ENCODE measurements around the gene CYBC1.

CYBC1 gene

DNA sequence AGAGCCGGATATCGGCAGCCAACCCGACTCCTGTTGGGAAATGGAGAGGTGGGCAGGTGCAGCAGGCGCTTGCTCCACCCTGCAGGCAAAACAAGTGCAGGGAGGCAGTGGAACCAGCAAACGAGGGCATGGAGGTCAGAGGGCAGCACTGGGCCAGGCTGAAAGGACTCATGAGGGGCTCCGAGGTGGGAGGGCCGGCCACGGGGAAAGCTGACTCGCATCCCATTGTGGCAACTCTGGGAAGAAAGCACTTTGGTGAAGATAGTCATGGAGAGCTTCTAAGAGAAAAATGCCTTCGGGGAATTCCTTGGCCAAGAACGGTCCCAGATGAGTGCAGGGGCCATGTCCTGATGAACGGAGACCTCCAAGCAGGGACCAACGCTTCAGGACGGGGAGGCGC, 4.4 kb downstream of the CYBC1 start:
- DNase-seq: no peak

DNA sequence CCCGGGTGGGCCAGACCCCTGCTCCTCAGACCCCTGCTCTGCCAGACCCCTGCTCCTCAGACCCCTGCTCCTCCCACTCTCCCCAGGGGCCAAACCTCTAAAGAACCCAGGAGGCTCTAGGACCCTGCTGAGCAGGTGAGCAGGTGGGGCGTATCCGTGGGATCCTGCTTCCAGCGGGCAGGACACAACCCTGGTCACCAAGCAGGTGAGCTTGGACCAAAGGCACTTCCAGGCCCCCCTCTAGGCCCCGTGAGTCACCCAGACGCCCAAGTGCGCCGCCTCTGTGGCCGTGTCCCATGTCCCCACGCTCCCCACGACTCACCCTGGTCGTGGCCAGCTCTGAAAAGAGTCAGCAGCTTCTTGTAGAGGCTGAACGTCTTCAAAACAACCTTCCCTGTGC, 5.0 kb downstream of the CYBC1 start:
- DNase-seq: no peak

DNA sequence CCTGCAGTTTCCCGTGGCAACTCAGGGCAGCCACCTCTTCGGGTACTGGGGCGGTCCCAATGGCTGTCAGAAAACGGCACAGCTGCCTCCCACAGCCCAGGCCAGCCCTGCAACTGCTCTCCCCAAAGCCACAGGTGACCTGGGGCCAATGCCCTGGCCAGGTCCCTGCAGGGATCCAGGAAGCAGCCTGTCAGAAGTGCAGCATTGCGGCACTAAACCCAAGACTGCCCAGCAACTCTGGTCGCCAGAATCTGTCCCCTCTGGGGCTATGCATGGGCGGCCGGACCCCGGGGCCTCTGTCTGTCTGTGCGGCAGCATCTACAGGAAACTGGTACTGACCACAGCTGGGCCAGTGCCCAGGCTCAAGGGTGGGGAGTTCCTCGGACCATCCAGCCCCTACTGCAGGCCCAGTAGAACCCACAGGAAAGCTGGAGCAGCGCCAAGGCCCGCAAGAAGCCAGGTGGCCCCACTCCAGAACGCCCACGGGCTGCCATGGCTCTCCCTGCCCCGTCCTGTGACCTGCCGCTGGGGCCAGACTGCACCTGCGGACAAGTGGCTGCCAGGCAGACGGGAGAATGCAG, 5.5 kb downstream of the CYBC1 start:
- DNase-seq: no peak

DNA sequence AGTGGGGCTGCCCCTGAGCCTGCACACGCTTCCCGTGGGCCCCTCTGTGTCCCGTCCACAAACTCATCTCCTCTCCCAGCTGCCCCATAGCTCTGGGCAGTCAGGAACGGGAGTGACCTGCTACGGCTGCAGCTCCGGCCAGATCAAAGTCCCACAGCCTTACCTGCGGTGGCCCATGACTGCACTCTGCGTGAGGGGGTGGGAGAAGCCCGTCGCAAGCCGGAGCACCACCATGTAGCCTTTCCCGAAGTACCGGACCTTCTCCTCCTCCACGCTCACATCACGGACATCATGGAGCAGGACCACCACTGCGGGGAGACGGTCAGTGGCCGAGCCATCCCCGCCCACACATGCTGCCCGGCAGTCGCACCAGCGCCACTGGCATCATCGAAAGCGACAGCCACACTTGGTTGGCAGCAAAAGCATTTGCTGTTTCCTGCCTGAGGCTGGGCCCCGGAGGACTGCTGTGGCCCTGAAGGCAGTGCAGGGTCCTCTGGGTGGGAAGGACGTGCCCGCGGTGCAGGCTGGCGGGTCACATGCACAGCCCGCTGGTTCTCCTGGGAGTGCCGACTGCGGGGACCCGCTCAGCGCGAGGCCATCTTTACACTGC, 6.2 kb downstream of the CYBC1 start:
- DNase-seq: no peak

DNA sequence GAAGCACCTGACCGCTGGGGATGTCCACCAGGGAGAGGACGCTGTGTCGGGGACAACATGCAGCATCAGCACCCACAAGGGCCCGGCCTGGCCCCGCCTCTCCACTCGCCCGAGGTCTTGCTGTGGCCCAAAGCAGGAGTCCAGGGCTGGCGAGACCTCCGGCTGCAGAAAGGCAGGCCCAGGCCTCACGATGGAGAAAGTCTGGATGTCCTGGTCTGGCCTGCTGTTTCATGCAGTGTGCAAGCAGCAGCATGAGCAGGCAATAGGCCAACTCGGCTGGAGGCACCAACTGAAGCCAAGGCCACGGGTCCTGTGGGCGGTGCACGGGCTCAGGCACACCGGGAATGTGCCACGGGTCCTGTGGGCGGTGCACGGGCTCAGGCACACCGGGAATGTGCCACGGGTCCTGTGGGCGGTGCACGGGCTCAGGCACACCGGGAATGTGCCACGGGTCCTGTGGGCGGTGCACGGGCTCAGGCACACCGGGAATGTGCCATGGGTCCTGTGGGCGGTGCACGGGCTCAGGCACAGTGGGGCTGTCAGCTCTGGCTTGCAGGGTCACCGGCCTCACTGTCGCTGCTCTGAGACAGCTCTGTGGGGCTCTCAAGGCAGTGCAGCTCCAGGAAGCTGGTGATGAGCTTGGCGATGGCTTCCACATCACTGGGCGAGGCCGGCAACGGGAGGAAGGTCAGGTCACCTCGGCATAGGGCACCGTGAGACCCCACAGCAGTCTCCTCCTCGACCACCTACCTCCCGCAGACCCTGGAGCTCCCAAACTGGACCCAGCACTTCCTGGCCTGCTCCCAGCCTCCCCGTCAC, 6.9 kb downstream of the CYBC1 start:
- no peak for DNase-seq

DNA sequence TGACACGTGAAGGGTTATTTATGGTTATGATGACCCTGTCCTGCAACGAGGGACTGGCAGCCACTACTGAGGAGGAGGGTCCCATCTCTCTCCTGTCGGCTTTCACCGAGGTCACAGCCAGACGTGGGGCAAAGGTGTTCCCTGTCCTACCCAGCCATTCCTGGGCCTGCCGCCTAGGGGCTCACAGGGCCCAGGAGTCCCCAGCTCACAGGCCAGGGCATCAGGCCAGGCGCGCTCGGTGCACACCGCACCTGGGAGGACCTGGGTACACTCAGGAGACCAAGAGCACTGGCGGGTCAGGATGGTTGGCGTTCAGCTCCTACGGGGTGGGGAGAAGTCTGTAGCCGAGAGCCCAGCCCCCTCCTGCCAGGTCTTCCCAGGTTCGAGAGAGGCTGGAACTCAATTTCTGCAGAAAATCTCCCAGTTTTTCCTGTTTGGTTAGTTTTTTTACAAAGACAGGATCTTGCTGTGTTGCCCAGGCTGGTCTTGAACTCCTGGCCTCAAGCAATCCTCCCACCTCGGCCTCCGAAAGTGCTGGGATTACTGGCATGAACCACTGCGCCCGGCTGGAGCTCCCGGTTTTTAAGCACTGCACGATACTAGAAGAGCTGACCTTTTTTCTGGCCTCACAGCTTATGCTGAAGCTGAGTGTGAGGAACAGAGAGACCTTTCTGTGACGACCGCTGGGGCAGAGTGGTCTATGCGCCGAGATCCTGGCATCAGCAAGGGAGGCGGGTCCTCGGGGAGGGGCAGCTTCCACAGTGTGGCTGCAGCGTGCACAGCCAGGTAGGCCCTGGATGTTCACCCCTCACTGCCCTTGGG, 7.7 kb downstream of the CYBC1 start:
- no peak for DNase-seq

DNA sequence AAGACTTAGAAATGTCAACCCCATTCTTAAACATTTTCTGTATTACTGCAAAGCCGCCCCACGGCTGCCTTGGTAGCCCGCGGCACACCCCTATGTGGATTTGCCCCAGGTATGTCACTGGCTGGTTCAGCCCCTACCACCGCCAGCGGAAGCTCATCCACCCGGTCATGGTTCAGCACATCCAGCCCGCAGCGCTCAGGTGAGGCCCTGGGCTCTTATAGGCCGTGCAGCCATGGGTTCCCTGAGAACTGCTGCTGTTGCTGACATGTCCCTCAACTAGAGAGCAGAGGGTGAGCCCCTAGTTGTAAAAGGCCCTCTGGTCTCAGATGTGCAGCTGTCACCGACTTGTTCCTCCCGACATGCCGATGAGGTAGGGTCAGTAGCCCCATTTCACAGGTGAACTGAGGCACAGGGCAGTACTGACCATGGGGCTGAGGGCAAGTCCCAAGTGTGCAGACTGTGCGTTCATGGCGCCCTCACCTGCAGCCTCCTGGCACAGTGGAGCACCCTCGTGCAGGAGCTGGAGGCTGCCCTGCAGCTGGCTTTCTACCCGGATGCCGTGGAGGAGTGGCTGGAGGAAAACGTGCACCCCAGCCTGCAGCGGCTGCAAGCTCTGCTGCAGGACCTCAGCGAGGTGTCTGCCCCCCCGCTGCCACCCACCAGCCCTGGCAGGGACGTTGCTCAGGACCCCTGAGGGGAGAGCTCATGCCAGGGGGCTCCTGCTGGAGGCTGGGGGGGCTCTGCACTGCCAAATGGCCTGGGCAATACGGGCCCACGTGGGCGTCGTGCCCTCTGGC, 8.7 kb downstream of the CYBC1 start:
- DNase-seq: no peak

DNA sequence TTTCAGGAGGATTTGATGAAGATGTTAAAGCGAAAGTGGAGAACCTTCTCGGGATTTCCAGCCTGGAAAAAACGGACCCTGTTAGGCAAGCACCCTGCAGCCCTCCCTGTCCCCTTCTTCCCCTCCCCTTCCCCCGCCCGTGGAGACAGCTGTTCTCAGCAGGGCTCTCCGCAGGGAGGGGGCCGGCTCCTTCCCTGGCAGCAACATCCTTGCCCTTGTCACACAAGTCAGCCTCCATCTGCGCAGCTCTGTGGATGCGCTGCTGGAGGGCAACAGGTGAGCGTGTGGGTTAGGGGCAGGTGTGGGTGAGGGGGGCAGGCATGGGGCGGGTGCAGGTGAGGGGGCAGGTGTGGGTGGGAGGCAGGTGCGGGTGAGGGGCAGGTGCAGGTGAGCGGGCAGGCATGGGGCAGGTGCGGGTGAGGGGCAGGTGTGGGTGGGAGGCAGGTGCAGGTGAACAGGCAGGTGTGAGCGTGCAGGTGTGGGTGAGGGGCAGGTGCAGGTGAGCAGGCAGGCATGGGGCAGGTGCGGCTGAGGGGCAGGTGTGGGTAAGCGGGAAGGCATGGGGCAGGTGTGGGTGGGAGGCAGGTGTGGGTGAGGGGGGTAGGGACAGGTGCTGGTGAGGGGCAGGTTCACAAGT, 9.4 kb downstream of the CYBC1 start:
- DNase-seq: no peak

DNA sequence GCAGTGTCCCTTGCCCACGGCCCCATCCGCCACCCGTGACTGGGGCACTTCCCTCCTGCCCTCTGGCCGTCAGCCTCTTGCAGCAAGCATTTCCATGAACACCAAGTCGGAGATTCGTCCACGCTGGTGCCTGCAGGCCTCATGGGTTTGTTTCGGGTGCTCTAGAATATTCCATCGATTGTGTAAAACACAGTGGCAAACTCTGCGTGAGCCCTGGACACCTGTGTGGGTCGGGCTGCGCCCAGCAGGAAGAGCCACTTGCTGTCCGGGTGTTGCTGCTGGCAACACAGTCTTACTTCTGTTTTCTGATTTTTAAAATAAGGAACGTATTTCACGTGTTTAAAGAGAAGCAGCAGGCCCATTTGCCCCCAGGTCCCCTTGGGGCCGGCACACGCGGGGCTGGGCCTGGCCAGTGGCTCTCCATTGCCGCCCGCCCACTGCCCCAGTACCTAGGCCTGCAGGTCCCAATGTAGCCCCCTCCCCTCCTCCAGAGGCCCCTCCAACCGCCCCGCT, 10.0 kb downstream of the CYBC1 start:
- DNase-seq: no peak

DNA sequence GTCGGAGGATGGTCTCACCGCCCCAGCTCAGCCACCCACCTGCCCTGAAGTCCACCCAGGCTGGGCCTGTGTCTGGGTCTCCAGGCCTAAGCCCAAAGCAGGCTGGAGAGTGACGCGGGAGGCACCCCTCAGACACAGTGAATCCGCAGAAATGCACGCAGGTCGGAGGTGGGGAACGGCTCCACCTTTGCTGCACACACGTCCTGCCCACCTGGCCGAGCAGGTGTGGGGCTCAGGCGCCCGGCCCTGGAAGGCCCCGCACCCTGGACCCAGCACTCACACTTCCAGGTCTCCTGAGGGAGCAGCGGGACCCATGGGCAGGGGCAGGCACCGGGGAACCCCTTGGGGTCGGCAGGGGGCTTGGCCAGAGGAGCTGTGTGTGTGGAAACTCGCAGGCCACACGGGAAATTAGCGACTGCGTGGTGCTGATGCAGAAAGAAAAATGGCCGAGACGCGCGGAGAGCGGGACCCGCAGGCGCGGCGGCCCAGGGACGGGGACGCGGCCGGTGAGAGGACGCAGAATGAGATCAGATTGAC, 10.7 kb downstream of the CYBC1 start:
- DNase-seq: no peak

DNA sequence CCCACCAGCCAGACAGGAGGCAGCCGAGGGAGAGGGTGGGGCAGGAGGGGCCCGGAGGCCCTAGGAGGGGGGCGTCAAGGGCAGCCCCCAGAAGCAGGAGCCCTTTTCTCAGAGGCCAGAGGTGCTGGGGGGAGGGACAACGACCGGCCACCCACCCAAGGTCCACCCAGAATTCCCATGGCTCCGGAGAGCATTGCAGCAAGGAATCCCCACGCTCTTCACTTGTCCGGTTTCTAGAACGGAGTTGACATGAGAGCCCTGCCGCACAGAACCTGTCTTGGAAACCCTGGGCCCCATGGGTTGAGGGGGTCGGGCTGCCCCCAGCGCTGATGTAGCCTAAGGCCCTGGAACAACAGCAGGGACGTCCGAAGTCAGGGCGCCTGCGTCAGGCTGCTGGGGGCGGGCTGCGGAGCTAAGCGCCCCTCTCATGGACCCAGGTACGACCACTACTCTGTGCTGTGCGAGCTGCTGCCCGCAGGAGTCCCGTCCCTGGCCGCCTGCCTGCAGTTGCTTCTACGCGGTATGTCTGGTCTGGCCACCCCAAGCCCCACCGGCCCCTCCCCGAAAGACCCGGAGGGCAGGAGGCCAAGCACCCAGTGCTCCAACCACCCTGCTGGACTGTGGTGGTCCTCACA, 11.2 kb downstream of the CYBC1 start:
- no peak for DNase-seq

DNA sequence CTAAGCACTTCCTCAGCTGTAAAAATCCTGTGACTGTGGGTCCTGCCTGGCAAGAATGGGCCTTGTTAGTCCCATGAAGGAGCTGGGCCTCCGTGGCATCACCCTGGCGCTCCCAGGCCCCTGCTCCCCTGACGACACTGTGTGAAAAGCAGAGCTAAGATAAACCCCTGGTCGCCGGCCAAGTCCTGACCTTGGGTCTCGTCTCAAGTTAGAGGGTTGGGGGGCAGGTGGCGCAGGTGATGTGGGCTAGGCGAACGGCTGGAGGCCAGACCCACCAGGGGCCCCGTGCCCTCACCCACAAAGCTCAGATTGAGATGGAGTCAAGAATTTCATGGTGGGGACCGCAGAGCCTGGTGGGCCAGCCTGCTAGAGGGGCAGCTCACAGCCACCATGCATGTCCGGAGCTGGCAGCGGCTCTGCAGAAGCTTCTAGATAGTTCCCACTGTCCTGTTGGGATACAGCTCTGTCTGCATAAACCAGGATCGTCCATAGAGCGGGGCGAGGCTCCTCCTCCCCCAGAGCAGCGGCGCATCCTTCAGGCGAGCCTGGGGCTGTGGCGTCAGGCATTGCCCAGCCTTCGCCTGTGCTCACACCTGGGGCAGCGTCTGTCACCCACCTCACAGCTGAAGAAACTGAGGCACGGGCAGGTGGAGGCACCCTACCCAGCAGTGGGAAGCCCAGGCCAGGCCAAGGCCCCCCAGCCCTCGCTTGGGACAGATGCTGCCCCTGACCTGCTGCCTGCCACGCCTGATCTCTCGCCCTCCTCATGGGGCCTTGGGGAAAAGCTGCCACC, 12.0 kb downstream of the CYBC1 start:
- no peak for DNase-seq

DNA sequence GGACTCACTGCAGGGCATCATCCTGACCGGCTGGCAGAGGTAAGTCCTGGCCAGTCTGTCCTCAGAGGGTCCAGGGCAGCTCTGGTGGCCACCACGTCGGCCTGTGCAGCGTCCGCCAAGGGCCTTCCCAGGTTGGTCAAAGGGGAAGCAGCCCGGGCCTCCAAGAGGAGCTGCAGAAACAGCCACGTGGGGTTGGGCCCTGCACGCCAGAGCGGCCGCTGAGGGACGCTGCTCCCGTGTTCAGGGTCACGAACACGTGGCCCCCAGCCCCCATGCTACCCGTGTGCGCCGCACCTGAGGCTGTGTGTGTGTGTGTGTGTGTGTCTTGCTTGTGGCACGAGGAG, 13.3 kb downstream of the CYBC1 start:
- DNase-seq: no peak

DNA sequence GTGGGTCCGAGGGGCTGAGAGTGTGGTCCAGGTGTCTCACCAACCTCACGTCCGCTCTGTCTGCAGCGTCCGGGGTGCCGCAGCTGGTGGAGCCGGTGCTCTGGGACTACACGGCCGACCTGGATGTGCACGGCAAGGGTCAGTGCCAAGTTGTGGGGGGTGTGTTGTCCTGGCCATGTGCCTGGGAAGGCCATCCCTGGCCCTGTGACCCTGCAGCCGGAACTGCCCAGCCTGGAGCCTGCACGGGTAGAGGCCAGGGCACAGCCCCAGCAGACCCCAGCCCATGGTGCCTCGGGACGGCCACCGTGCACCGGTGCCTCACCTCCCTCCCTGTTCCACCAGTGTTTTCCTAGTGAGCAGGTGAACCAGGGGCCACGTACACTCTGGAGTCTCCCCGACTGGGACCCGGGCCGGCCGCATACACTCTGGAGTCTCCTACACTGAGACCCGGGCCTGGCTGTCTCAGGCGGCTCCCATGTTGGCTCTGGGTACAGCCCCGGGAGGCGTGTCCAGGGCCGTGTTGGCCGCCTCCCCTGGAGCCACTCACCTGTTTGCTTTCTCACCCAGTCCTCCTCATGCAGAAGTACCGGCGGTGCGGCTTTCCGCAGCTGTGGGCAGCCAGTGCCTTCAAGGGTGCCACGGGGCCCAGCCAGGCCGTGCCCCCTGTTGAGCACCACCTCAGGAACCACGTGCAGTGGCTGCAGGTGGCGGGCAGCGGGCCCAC, 13.8 kb downstream of the CYBC1 start:
- DNase-seq: no peak

DNA sequence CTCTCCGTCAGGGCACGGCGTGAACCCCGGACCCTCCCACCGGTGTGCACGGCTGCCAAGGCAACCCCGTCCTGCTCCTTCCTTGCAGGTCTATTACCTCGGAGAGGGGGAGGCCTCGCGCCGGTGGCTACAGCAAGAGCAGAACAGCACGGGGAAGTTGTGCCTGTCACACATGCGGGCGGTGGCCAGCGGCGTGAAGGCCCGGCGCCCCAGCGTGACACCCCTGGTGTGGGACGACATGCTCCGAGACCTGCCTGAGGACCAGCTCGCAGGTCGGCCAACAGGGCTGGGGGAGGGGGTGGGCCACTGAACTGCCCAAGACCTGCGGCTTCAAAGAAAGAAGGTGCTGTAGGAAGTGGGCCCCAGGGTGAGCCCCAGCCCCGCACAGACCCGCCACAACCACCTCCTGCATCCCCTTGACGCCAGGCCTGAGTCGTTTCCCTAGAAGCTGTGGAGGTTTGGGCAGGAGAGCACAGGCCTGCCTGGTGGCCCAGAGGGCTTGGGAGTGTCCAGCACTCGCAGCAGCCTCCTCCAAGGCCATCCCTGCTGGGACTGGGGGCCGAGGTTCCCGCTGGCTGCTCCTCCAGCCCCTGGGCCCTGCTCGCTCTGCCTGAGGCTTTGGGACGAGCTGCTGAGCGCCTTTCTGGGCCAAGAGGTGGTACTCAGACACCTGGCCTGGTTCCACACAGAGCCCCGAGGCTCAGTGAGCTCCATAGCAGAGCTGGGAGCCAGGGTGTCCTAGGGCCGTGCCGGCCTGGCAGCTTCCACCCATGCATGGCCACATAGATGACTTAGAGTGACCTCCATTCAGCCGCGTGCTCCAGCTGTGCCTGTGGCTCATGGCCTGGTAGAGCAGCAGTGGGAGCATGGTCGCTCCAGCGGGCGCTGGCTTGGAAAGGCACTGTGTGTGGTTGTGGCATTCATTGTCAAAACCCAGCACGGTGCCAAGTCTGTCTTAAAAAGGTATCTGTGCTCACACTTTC, 14.7 kb downstream of the CYBC1 start:
- DNase-seq: no peak

DNA sequence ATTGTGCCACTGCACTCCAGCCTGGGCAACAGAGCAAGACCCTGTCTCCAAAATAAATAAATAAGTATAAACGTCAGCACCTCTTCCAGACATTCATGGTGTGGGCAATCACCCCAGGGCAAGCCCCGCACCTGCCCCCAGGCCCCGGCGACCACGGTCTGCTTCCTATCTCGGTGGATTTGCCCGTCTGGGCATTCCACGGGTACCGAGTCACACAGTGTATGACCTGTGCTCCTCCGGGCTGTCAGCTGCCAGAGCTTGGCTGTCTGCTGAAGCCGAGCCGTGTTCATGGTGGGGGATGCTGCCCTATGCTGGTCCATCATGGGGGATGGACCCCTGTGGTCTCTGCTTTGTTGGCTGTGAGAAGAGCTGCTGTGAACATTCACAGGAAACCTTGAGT, 15.4 kb downstream of the CYBC1 start:
- no peak for DNase-seq

DNA sequence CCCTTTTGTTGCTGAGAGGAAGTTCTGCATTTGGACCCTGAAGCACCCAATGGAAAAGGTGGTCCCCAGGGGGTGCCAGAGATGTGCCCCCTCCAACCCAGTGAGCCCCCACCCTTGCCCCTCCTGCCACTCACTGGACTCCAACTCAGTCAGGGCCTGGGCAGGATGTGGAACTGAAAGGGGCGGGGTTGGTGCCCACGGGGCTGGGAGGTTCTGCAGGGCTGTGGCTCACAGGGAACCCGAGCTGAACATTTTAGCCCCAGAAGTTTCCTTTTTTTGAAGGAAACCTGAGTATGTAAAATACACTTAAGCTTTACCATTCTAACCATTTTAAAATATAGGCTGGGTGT, 16.4 kb downstream of the CYBC1 start:
- no peak for DNase-seq

DNA sequence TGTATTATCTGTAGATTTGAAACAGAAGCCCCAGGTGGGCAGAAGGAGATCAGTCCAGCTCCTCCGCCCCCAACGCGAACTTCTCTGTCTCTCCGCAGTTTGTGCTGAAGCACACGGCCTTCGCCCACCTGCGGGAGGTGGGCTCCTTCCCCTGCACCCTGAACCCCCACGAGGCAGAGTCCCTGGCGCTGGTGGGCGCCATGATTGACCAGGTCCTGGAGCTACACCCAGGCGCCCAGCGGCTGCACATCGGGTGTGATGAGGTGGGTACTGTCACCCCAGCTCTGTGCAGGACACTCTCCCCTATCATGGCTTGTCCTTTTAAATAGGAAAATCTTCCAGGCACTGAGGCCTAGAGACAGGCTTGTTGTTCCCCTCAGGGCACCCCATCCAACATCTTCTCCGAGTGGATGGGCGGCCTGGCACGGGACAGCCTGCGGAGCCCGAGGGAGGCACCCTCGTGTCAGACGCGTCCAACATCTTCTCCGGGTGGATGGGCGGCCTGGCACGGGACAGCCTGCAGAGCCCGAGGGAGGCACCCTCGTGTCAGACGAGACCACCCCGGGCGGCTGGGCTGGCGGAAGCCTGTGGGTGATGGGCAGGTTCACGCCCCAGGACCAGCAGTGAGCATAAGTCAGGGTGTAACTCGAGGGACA, 16.9 kb downstream of the CYBC1 start:
- DNase-seq: no peak

Measured in activated CD4-positive, alpha-beta T cell treated with anti-CD3 and anti-CD28 coated beads for 4 hours (primary cell).